GM21529 (cell line): ENCODE results near the gene MYOZ3.

ENCODE experiments used
- ATAC-seq: cut with Tn5 transposase; IDR thresholded peaks from one replicate; pipeline ENCODE4 v1.9.1; 2021; ENCODE audit not compliant: unreplicated experiment

MYOZ3 gene

GRCh38 chr5:150656191-150657132 lies 4.6 kb upstream of the MYOZ3 start:
- peak; percentile 70 for ATAC-seq

- ATAC-seq, result no peak
Observed at GRCh38 chr5:150658121-150658520, 2.9 kb upstream of the MYOZ3 start.

GRCh38 chr5:150658699-150659265 lies 2.3 kb upstream of the MYOZ3 start:
- ATAC-seq, result no peak

- no peak for ATAC-seq
Observed at GRCh38 chr5:150659360-150660107, 1.5 kb upstream of the MYOZ3 start.

- ATAC-seq, result no peak
Observed at GRCh38 chr5:150660108-150660831, 781 bp upstream of the MYOZ3 start.

GRCh38 chr5:150661821-150662596 lies 958 bp downstream of the MYOZ3 start:
- ATAC-seq, result no peak

GRCh38 chr5:150662731-150663516 lies 1.9 kb downstream of the MYOZ3 start:
- ATAC-seq, result no peak

- no peak for ATAC-seq
Observed at GRCh38 chr5:150663936-150664335, 2.9 kb downstream of the MYOZ3 start.

GRCh38 chr5:150665044-150665443 lies 4.0 kb downstream of the MYOZ3 start:
- ATAC-seq, result no peak

GRCh38 chr5:150670275-150670947 lies 9.4 kb downstream of the MYOZ3 start:
- ATAC-seq, result no peak

- no peak for ATAC-seq
Observed at GRCh38 chr5:150670948-150671310, 9.9 kb downstream of the MYOZ3 start.

- ATAC-seq, result no peak
Observed at GRCh38 chr5:150671509-150672236, 10.6 kb downstream of the MYOZ3 start.

- ATAC-seq, result no peak
Observed at GRCh38 chr5:150672237-150672883, 11.3 kb downstream of the MYOZ3 start.

- ATAC-seq, result no peak
Observed at GRCh38 chr5:150672884-150673275, 11.8 kb downstream of the MYOZ3 start.

GRCh38 chr5:150674341-150674821 lies 13.3 kb downstream of the MYOZ3 start:
- ATAC-seq, result no peak

GRCh38 chr5:150675069-150675468 lies 14.0 kb downstream of the MYOZ3 start:
- no peak for ATAC-seq

GRCh38 chr5:150676578-150676977 lies 15.5 kb downstream of the MYOZ3 start:
- no peak for ATAC-seq

GRCh38 chr5:150689120-150689519 lies 28.1 kb downstream of the MYOZ3 start:
- ATAC-seq, result no peak
